GM10266 (cell line): ENCODE data around the gene AEBP2.
"Not testable (repeated sequence)": the region's sequence is repeated elsewhere in the genome, so short reads cannot be mapped to it uniquely, and the experiment has no call there.

ENCODE experiments used
- DNase-seq: peaks from one replicate; pipeline ENCODE4 v3.0.0; 2012; ENCODE audit errors: extremely low spot score
- CTCF ChIP-seq: IDR thresholded peaks from 2 replicates; pipeline ENCODE4 v1.5.1; 2012; ENCODE audit warnings: mild to moderate bottlenecking, low read depth; ENCODE audit not compliant: control insufficient read depth, insufficient read depth; ENCODE audit errors: missing control alignments

AEBP2 gene

GRCh38 chr12:19439059-19440018 is at the start of gene AEBP2:
Gene AEBP2 (plus strand): TSS chr12:19439492. CDS start chr12:19439700, 208 bp downstream.
- DNase-seq, result peak; percentile 93
- TF ChIP-seq CTCF, result no peak

GRCh38 chr12:19390051-19390598 is 49.2 kb upstream of the AEBP2 start:
- no peak for DNase-seq

GRCh38 chr12:19392644-19393043 is 46.6 kb upstream of the AEBP2 start:
- not testable (repeated sequence) for DNase-seq

More at GRCh38 chr12:19390051-19390598, 49.2 kb upstream of the AEBP2 start:
- no peak for TF ChIP-seq CTCF

- DNase-seq, result no peak
- TF ChIP-seq CTCF, result no peak
Measured at GRCh38 chr12:19394385-19394784, 44.9 kb upstream of the AEBP2 start.

- no peak for TF ChIP-seq CTCF
- DNase-seq, result no peak
Measured at GRCh38 chr12:19397534-19397933, 41.8 kb upstream of the AEBP2 start.

GRCh38 chr12:19398376-19399363 is 40.6 kb upstream of the AEBP2 start:
- no peak for DNase-seq
- no peak for TF ChIP-seq CTCF

GRCh38 chr12:19400649-19401285 is 38.5 kb upstream of the AEBP2 start:
- not testable (repeated sequence) for DNase-seq
